HFF-Myc (cell line): ENCODE measurements around the gene TTLL11.

ENCODE experiments used
- DNase-seq: peaks from one replicate; pipeline ENCODE4 v3.0.0-alpha.2; 2011; ENCODE audit warnings: low read depth; ENCODE audit errors: extremely low read depth
- H3K4me3 ChIP-seq: replicated peaks from 2 replicates; pipeline ENCODE4 v1.5.1; 2011; ENCODE audit warnings: low read depth, mild to moderate bottlenecking, control low read depth, low read length
- CTCF ChIP-seq: IDR thresholded peaks from 2 replicates; pipeline ENCODE4 v1.5.1; 2012; ENCODE audit warnings: mild to moderate bottlenecking, low read depth, low read length, control low read depth; ENCODE audit errors: missing control alignments

TTLL11 gene

GRCh38 chr9:121927636-121928035, 165.5 kb downstream of the TTLL11 start:
- no peak overlapping the region for H3K4me3 ChIP-seq
- no peak for TF ChIP-seq CTCF
- DNase-seq: no peak

- no peak for DNase-seq
- no peak for TF ChIP-seq CTCF
- no peak overlapping the region for H3K4me3 ChIP-seq
Observed at GRCh38 chr9:121927081-121927480, 166.0 kb downstream of the TTLL11 start.

- no peak overlapping the region for H3K4me3 ChIP-seq
- no peak for DNase-seq
- TF ChIP-seq CTCF: no peak
Observed at GRCh38 chr9:121926351-121926801, 166.7 kb downstream of the TTLL11 start.

GRCh38 chr9:121925935-121926334, 167.2 kb downstream of the TTLL11 start:
- TF ChIP-seq CTCF: no peak
- DNase-seq: no peak
- no peak overlapping the region for H3K4me3 ChIP-seq

- DNase-seq: no peak
- TF ChIP-seq CTCF: no peak
- H3K4me3 ChIP-seq: no peak overlapping the region
Observed at GRCh38 chr9:121924700-121925099, 168.4 kb downstream of the TTLL11 start.

GRCh38 chr9:121921444-121921843, 171.7 kb downstream of the TTLL11 start:
- no peak for DNase-seq
- H3K4me3 ChIP-seq: no peak overlapping the region
- TF ChIP-seq CTCF: no peak
